PC-9 (cell line): ENCODE data around the gene NOL9. TPM values are rescaled to one million over a fixed set of nuclear protein-coding genes. Genes with fewer than 3 reads are reported as not detected.

ENCODE experiments used
- BruUV-seq: library from RNA; stranded (reverse); fragments of 400-500 nt; replicated peaks from 2 replicates; lab custom pipeline; 2021; lab: Mats Ljungman, UMichigan
- CTCF ChIA-PET: fragments of 300-600 bp; sonication (Branson Sonifier 250); formaldehyde crosslinking; loops from one replicate; lab custom pipeline; 2022; ENCODE audit warnings: antibody characterized with exemption; lab: Charles Lee
- POLR2A ChIA-PET: fragments of 300-600 bp; sonication (Branson Sonifier 250); formaldehyde crosslinking; loops from one replicate; lab custom pipeline; 2022; ENCODE audit warnings: antibody characterized with exemption; ENCODE audit not compliant: unreplicated experiment; lab: Charles Lee
- DNase-seq, 2 experiments: peaks; one replicate each; pipeline versions ENCODE4 v3.0.0 to v3.0.0-alpha.2; 2015 to 2022; ENCODE audit warnings: mixed read lengths in 1 of 2
- H2AFZ ChIP-seq: fragments of 200-600 bp; sonication (generic); 2 replicates; pipeline ENCODE4 v1.8.1; 2017; ENCODE audit warnings: antibody characterized with exemption
- H3F3A ChIP-seq: fragments of 200-600 bp; sonication (generic); 2 replicates; pipeline ENCODE4 v1.8.1; 2017; ENCODE audit warnings: antibody characterized with exemption, mild to moderate bottlenecking, low read depth; ENCODE audit not compliant: insufficient read depth
- H3K27ac ChIP-seq: fragments of 200-600 bp; sonication (generic); 2 replicates; pipeline ENCODE4 v1.6.1; 2016; ENCODE audit warnings: mixed run types
- H3K27me3 ChIP-seq: fragments of 200-600 bp; sonication (generic); 2 replicates; pipeline ENCODE4 v1.6.1; 2016; ENCODE audit warnings: low read depth, mixed run types; ENCODE audit not compliant: insufficient read depth
- H3K36me3 ChIP-seq: fragments of 200-600 bp; sonication (generic); 2 replicates; pipeline ENCODE4 v1.6.1; 2016; ENCODE audit warnings: low read depth, mixed run types
- H3K4me1 ChIP-seq: fragments of 200-600 bp; sonication (generic); replicated peaks from 2 replicates; pipeline ENCODE4 v1.6.1; 2016; ENCODE audit warnings: mixed run types; ENCODE audit not compliant: insufficient read depth
- H3K4me2 ChIP-seq: fragments of 200-600 bp; sonication (generic); 2 replicates; pipeline ENCODE4 v1.6.1; 2017; ENCODE audit warnings: mixed run types
- H3K4me3 ChIP-seq: fragments of 200-600 bp; sonication (generic); 2 replicates; pipeline ENCODE4 v1.6.1; 2016; ENCODE audit warnings: mixed run types
- H3K79me2 ChIP-seq: fragments of 200-600 bp; sonication (generic); 2 replicates; pipeline ENCODE4 v1.6.1; 2017; ENCODE audit warnings: low read depth, mixed run types
- H3K9me2 ChIP-seq: fragments of 200-600 bp; sonication (generic); 2 replicates; pipeline ENCODE4 v1.8.1; 2017; ENCODE audit warnings: mild to moderate bottlenecking; ENCODE audit not compliant: insufficient read depth
- H3K9me3 ChIP-seq: fragments of 200-600 bp; sonication (generic); 2 replicates; pipeline ENCODE4 v1.8.1; 2016; ENCODE audit warnings: low read depth; ENCODE audit not compliant: insufficient read depth
- H4K20me1 ChIP-seq: fragments of 200-600 bp; sonication (generic); 2 replicates; pipeline ENCODE4 v1.8.1; 2017; ENCODE audit not compliant: insufficient read depth
- CTCF ChIP-seq: fragments of 200-600 bp; sonication (generic); conservative IDR thresholded peaks from 2 replicates; pipeline ENCODE4 v1.6.1; 2017; ENCODE audit warnings: mixed run types, antibody characterized with exemption, mild to moderate bottlenecking, moderate library complexity
- EZH2 ChIP-seq: fragments of 200-600 bp; sonication (generic); IDR thresholded peaks from 2 replicates; pipeline ENCODE4 v1.8.0; 2017; ENCODE audit warnings: antibody characterized with exemption, low read depth
- intact Hi-C: fragments of 100-400 bp; cut with micrococcal nuclease; formaldehyde crosslinking; loops from one replicate; pipeline ENCODE4 v1.10.0; 2022; ENCODE audit not compliant: unreplicated experiment
- total RNA-seq: library from RNA; stranded (reverse); gene quantifications from 2 replicates; pipeline ENCODE4 v1.2.3, GENCODE V29; 2021

Gene NOL9
- total RNA-seq, 1 experiment from 2014 or later = 28.4 TPM

- DNase-seq = no peak
- TF ChIP-seq CTCF (no peak), EZH2 (no peak)
- no peak overlapping the region for H3K4me2 ChIP-seq
- POLR2A ChIA-PET = no interaction called here
- H3K27me3 ChIP-seq = no peaks in the 10 kb centered on the region
- H4K20me1 ChIP-seq = no peaks in the 10 kb centered on the region; the same call in 1 of the 2 replicates
- H3K36me3 ChIP-seq = no peaks in the 10 kb centered on the region
- no peaks in the 10 kb centered on the region for H3K4me1 ChIP-seq
- H2AFZ ChIP-seq = no peak overlapping the region
- H3F3A ChIP-seq = no peaks in the 10 kb centered on the region; the same call in 1 of the 2 replicates
- no TSS peak for BruUV-seq
- no peaks in the 10 kb centered on the region for H3K9me3 ChIP-seq
- intact Hi-C loops = no loop called here
- no peak overlapping the region for H3K27ac ChIP-seq
- H3K79me2 ChIP-seq = peaks cover 47% of the 10 kb centered on the region
- H3K4me3 ChIP-seq = no peak overlapping the region
- CTCF ChIA-PET = no interaction called here
- H3K9me2 ChIP-seq = no peaks in the 10 kb centered on the region
Observed at GRCh38 chr1:6596351-6596750, 42.0 kb upstream of the NOL9 start.

DNA sequence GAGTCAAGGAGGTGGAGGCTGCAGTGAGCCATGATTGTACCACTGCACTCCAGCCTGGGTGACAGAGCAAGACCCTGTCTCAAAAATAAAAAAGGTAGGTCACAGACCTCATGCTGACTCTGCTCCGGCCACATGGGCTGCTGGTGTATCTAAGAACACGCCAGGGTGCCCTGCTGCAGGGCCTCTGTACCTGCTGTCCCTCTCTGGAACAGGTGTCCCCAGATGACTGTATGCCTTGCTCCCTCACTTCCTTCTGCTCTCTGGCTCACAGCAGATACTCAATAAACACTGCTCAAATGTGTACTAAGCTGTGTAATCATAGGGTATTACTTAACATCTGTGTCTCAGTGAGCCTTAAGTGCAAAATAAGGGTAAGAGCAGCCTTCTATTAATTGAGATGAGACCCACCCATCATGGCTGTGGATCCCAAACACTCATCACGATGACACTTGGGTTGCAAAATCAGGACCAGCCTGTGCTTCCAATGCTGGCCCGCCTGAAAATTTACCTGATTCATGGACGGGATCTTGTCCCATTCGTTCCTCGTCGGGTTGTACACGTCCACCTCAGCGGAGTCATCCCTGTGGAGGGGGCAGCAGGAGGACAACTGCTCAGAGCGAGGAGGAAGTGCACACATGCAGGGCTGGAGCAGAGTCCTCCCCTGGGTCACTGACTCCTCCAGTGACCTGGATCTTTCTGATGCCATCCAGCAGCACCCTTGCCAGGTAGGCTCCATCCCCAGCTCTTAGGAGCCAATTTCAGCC, 40.8 kb upstream of the NOL9 start:
- H3K27me3 ChIP-seq = no peaks in the 10 kb centered on the region
- H3F3A ChIP-seq = no peaks in the 10 kb centered on the region; the same call in 1 of the 2 replicates
- ChIA-PET POLR2A (interaction anchor here (0.5 to 0.6 kb wide), 2 partner anchors 15 to 202 kb away, joined by 3 to 9 read pairs; partner anchors contain the start of gene ACOT7), CTCF (interaction anchor here (0.6 kb wide), 1 partner anchor 313 kb away, joined by 3 read pairs; no protein-coding TSS in a partner anchor)
- H3K9me2 ChIP-seq = no peaks in the 10 kb centered on the region
- no TSS peak for BruUV-seq
- H2AFZ ChIP-seq = no peak overlapping the region
- no peaks in the 10 kb centered on the region for H3K36me3 ChIP-seq
- DNase-seq = no peak
- TF ChIP-seq CTCF = no peak
- no peaks in the 10 kb centered on the region; the same call in 1 of the 2 replicates for H4K20me1 ChIP-seq
- H3K4me1 ChIP-seq = no peaks in the 10 kb centered on the region
- no peaks in the 10 kb centered on the region for H3K9me3 ChIP-seq
- H3K4me2 ChIP-seq = no peak overlapping the region
- H3K79me2 ChIP-seq = peaks cover 37% of the 10 kb centered on the region
- H3K4me3 ChIP-seq = no peak overlapping the region
- intact Hi-C loops = no loop called here
- no peak overlapping the region for H3K27ac ChIP-seq

DNA sequence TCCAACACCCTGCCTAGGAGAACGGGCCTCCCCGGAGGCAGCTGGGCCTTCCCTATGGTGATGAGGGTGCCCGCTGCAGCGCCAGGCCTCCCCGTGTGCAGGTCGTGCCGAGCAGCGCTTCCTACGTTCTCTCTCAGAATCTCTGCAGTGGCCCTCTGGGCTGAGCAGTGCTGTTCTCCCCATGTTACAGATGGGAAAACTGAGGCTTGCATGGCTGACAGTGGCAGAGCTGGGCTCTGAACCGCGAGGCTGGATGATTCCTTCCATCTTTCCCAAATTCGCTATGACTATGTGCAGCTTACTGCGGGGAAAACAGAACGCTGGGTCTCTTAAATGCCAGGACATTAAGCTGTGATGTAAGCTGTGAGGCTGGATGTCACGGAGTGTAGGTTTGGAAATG, 39.5 kb upstream of the NOL9 start:
- Histone ChIP-seq H3K4me1 (no peaks in the 10 kb centered on the region), H3K79me2 (peaks cover 24% of the 10 kb centered on the region), H3K4me3 (no peak overlapping the region), H3K36me3 (no peaks in the 10 kb centered on the region), H3K27ac (no peak overlapping the region), H4K20me1 (no peaks in the 10 kb centered on the region; the same call in 1 of the 2 replicates), H3K27me3 (no peaks in the 10 kb centered on the region), H2AFZ (no peak overlapping the region), H3F3A (no peaks in the 10 kb centered on the region; the same call in 1 of the 2 replicates), H3K9me2 (no peaks in the 10 kb centered on the region), H3K9me3 (no peaks in the 10 kb centered on the region), H3K4me2 (no peak overlapping the region)
- CTCF ChIA-PET = no interaction called here
- DNase-seq = no peak
- POLR2A ChIA-PET = no interaction called here
- TF ChIP-seq EZH2 (no peak), CTCF (no peak)
- BruUV-seq = no TSS peak
- intact Hi-C loops = no loop called here
